Naive B cell (primary cell): ENCODE data around the gene DPEP1. TPM values are rescaled to one million over a fixed set of nuclear protein-coding genes. Genes with fewer than 3 reads are reported as not detected.
A peak's percentile ranks its signal among the peaks of the same experiment; 100 is the strongest.

Source experiments
- ATAC-seq, 2 donors: fragments of 150-1000 bp; cut with Tn5 transposase; 2 replicates each; pipeline ENCODE4 v1.10.0; 2021; ENCODE audit warnings: low read depth in 2 of 2, mild to moderate bottlenecking in 2 of 2, moderate library complexity in 2 of 2
- DNase-seq: peaks from one replicate; pipeline ENCODE4 v3.0.0; 2022
- H3K27ac Mint-ChIP-seq, 6 donors: one replicate each; pipeline ENCODE4 v1.8.0; 2020 to 2022; ENCODE audit warnings: mild to moderate bottlenecking in 6 of 6, mixed read lengths in 6 of 6, moderate library complexity in 5 of 6, inconsistent platforms in 2 of 6
- H3K27me3 Mint-ChIP-seq, 3 donors: one replicate each; pipeline ENCODE4 v1.8.0; 2021 to 2022; ENCODE audit warnings: mixed read lengths in 3 of 3, mild to moderate bottlenecking in 1 of 3
- H3K36me3 Mint-ChIP-seq, 2 donors: one replicate each; pipeline ENCODE4 v1.8.0; 2020 to 2022; ENCODE audit warnings: mixed read lengths in 2 of 2, inconsistent platforms in 1 of 2, mild to moderate bottlenecking in 1 of 2
- H3K4me1 Mint-ChIP-seq, 3 donors: one replicate each; pipeline ENCODE4 v1.8.0; 2020 to 2022; ENCODE audit warnings: mixed read lengths in 3 of 3, inconsistent platforms in 1 of 3, mild to moderate bottlenecking in 1 of 3, moderate library complexity in 1 of 3
- H3K4me3 Mint-ChIP-seq, 8 donors: one replicate each; pipeline ENCODE4 v1.8.0; 2020 to 2022; ENCODE audit warnings: mild to moderate bottlenecking in 8 of 8, mixed read lengths in 8 of 8, moderate library complexity in 8 of 8, inconsistent platforms in 2 of 8
- H3K9me3 Mint-ChIP-seq, 7 donors: one replicate each; pipeline ENCODE4 v1.8.0; 2020 to 2022; ENCODE audit warnings: mixed read lengths in 7 of 7, mild to moderate bottlenecking in 5 of 7, inconsistent platforms in 2 of 7, moderate library complexity in 1 of 7
- polyA plus RNA-seq, 6 donors: library from polyadenylated mRNA; unstranded; fragments of 300-500 nt; fragmentation: Illumina TruSeq; gene quantifications; one replicate each; pipeline ENCODE4 v1.2.3, GENCODE V29; 2021; ENCODE audit warnings: low read depth in 6 of 6

The DPEP1 gene
- polyA plus RNA-seq, 6 donors from 2014 or later = not detected

DNA sequence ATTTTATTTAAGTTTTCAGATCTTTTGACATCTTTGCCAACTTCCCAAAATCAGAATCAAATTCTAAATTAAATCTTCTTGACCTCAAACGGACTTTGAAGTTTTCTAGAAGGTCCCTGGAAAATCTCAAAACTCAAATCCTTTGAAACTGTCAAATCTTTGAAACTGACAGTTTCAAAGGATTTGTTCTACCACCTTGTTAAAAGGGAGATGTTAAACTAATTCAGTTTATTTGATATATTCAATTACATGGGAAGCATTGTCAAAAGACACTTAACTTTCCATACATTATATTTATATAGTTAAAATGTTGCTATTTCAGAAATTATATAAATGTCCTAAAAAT is 3.4 kb upstream of the DPEP1 start:
- ATAC-seq (no peak), DNase-seq (no peak)
- H3K9me3 Mint-ChIP-seq = no peaks in the 10 kb centered on the region
- H3K4me1 Mint-ChIP-seq = no peaks in the 10 kb centered on the region
- no peak overlapping the region for H3K4me3 Mint-ChIP-seq
- no peak overlapping the region for H3K27ac Mint-ChIP-seq
- no peaks in the 10 kb centered on the region for H3K36me3 Mint-ChIP-seq
- H3K27me3 Mint-ChIP-seq = peaks cover 5 to 16% (median 12%) of the 10 kb centered on the region in 3 donors

DNA sequence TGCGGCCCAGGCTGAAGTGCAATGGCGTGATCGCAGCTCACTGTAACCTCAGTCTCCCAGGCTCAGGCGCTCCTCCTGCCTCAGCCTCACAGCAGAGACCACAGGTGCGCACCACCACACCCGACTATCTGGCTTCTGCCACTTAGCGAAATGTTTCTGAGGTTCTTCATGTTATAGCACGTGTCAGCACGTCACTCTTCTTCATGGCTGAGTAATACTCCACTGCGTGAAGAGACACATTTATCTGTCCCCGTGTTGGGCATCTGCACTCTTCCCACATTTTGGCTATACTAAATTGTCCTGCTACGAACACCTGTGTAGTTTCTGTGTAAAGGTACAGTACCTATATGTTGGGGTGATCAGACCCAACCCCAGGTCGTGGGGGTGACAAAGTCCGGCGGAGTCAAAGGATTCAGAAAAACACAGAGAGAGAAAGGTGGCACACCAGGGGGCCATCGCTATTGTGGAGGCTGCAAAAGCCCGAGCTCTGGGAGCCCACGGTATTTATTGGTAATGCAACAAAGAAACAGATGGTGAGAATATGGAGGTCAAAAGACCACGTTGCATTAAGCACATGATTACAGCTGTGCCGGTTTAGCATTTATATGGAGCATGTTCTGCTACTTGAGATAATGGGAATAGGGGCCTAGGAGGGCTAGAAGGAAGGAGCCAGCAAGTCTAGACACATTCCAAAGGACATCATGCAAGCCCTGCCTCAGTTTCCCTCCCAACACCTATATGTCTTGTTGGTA is 851 bp upstream of the DPEP1 start:
- H3K27me3 Mint-ChIP-seq = peaks cover 5 to 16% (median 12%) of the 10 kb centered on the region in 3 donors
- peaks cover 12 to 13% (median 12%) of the 10 kb centered on the region in 3 donors for H3K4me1 Mint-ChIP-seq
- H3K4me3 Mint-ChIP-seq = no peak overlapping the region
- H3K9me3 Mint-ChIP-seq = peaks cover 0 to 4% (median 0%) of the 10 kb centered on the region in 7 donors
- no peak for DNase-seq
- H3K27ac Mint-ChIP-seq = peak overlapping the region in 1 of 6 donors; percentile 49
- no peak for ATAC-seq
- no peaks in the 10 kb centered on the region for H3K36me3 Mint-ChIP-seq

- peaks cover 12 to 13% (median 12%) of the 10 kb centered on the region in 3 donors for H3K4me1 Mint-ChIP-seq
- peaks cover 0 to 4% (median 0%) of the 10 kb centered on the region in 7 donors for H3K9me3 Mint-ChIP-seq
- ATAC-seq = no peak
- DNase-seq = no peak
- no peak overlapping the region for H3K27ac Mint-ChIP-seq
- no peaks in the 10 kb centered on the region for H3K36me3 Mint-ChIP-seq
- peaks cover 5 to 16% (median 12%) of the 10 kb centered on the region in 3 donors for H3K27me3 Mint-ChIP-seq
- H3K4me3 Mint-ChIP-seq = no peak overlapping the region
Observed at GRCh38 chr16:89613954-89614459, 565 bp downstream of the DPEP1 start.

- H3K27ac Mint-ChIP-seq = no peak overlapping the region
- H3K27me3 Mint-ChIP-seq = peaks cover 5 to 19% (median 12%) of the 10 kb centered on the region in 3 donors
- peaks cover 12 to 13% (median 12%) of the 10 kb centered on the region in 3 donors for H3K4me1 Mint-ChIP-seq
- H3K9me3 Mint-ChIP-seq = peaks cover 0 to 4% (median 0%) of the 10 kb centered on the region in 7 donors
- DNase-seq = no peak
- no peaks in the 10 kb centered on the region for H3K36me3 Mint-ChIP-seq
- H3K4me3 Mint-ChIP-seq = no peak overlapping the region
- ATAC-seq = no peak
Observed at GRCh38 chr16:89615176-89615575, 1.7 kb downstream of the DPEP1 start.

- peak; percentile 21 for DNase-seq
- H3K27me3 Mint-ChIP-seq = peaks cover 5 to 24% (median 13%) of the 10 kb centered on the region in 3 donors
- H3K27ac Mint-ChIP-seq = peak overlapping the region in 1 of 6 donors; percentile 53
- H3K4me3 Mint-ChIP-seq = no peak overlapping the region
- peaks cover 0 to 4% (median 0%) of the 10 kb centered on the region in 7 donors for H3K9me3 Mint-ChIP-seq
- H3K4me1 Mint-ChIP-seq = peaks cover 12 to 13% (median 12%) of the 10 kb centered on the region in 3 donors
- H3K36me3 Mint-ChIP-seq = no peaks in the 10 kb centered on the region
- peak in 1 of 2 donors; percentile 45 for ATAC-seq
Observed at GRCh38 chr16:89615596-89616090, 2.2 kb downstream of the DPEP1 start.

- ATAC-seq = no peak
- Mint-ChIP-seq H3K4me1 (peaks cover 12 to 13% (median 12%) of the 10 kb centered on the region in 3 donors), H3K36me3 (no peaks in the 10 kb centered on the region), H3K27ac (peak overlapping the region in 5 of 6 donors; percentile 22 to 88 (median 53)), H3K27me3 (peaks cover 5 to 33% (median 22%) of the 10 kb centered on the region in 3 donors), H3K4me3 (peak overlapping the region in 1 of 8 donors; percentile 32), H3K9me3 (peaks cover 0 to 4% (median 0%) of the 10 kb centered on the region in 7 donors)
- no peak for DNase-seq
Observed at GRCh38 chr16:89616623-89617022, 3.2 kb downstream of the DPEP1 start.

DNA sequence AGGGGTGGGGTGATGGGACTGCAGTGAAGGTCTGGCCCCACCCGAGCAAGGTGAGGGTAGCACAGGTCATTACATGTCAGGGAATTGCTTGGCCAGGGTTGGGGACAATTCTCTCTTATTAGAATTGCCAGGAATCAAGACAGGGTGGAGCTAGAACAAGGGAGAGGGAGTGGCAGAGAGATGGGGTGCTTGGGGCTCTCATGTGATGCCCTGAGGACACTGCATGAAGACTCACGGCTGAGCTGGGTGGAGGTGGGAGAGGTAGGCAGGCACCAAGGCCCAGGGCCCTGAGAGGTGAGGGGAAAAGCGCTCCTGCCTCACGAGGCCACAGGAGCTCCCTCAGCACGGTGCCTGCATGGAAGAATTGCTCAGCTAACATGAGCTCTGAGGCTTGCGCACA is 3.6 kb downstream of the DPEP1 start:
- ATAC-seq (no peak), DNase-seq (no peak)
- peaks cover 5 to 37% (median 26%) of the 10 kb centered on the region in 3 donors for H3K27me3 Mint-ChIP-seq
- peaks cover 12 to 13% (median 12%) of the 10 kb centered on the region in 3 donors for H3K4me1 Mint-ChIP-seq
- H3K4me3 Mint-ChIP-seq = no peak overlapping the region
- H3K27ac Mint-ChIP-seq = peak overlapping the region in 5 of 6 donors; percentile 15 to 88 (median 30)
- H3K9me3 Mint-ChIP-seq = peaks cover 0 to 4% (median 0%) of the 10 kb centered on the region in 7 donors
- no peaks in the 10 kb centered on the region for H3K36me3 Mint-ChIP-seq

DNA sequence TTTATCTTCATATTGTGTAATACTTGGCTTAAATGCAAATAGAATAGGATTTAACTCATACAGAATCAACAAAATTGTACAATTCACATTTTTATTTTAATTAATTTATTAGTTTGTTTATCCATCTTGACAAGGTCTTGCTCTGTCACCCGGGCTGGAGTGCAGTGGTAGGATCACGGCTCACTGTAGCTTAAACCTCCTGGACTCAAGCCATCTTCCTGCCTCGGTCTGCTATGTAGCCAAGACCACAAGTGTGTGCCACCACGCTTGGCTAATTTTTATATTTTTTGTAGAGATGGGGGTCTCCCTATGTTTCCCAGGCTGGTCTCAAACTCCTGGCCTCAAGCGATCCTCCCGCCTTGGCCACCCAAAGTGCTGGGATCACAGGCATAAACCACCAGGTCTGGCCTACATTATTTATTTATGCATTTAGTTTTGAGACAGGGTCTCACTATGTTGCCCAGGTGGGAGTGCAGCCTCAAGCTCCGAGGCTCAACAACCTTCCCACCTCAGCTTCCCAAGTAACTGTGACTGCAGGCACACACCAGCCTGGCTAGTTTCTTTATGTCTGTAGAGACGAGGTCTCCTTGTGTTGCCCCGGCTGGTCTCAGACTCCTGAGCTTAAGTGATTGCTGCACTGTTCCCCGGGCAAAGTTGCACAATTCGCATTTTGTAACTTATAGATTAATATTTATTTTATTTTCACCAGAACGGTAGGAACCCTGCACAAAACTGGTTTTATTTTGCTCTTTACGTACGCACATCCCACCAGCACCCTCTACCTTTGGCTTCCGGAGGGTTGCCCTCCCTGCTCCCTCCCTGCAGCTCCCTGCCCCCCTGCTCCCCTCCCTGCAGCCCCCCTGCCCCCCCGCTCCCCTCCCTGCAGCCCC is 4.9 kb downstream of the DPEP1 start:
- Mint-ChIP-seq H3K27ac (peak overlapping the region in 1 of 6 donors; percentile 76), H3K36me3 (no peaks in the 10 kb centered on the region), H3K27me3 (peaks cover under 1 to 39% (median 24%) of the 10 kb centered on the region in 3 donors), H3K9me3 (peaks cover 0 to 4% (median 0%) of the 10 kb centered on the region in 7 donors), H3K4me1 (peaks cover 12 to 13% (median 12%) of the 10 kb centered on the region in 3 donors), H3K4me3 (no peak overlapping the region)
- ATAC-seq = no peak
- DNase-seq = no peak

DNA sequence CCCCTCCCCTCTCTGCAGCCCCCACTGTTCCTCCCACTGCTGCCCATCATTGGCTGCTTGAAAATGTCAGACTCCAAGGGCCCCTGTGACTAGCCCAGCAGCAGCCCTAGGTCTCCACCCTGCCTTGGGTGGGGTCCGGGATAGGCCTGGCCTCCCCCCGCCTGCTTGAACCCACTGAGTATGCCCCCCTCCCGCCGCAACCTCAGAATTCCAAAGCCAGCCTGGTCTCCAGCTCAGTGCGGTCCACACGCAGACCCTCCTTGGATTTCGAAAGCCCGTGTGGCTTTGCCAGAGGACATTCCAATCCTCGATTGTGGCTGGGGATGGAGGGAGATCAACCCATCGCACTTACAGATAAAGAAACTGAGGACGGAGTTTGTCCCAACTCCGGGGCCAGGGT is 6.4 kb downstream of the DPEP1 start:
- H3K4me3 Mint-ChIP-seq = no peak overlapping the region
- H3K36me3 Mint-ChIP-seq = no peaks in the 10 kb centered on the region
- DNase-seq (no peak), ATAC-seq (no peak)
- H3K27ac Mint-ChIP-seq = no peak overlapping the region
- peaks cover 0 to 4% (median 0%) of the 10 kb centered on the region in 7 donors for H3K9me3 Mint-ChIP-seq
- H3K4me1 Mint-ChIP-seq = peaks cover 12 to 13% (median 12%) of the 10 kb centered on the region in 3 donors
- peaks cover 5 to 49% (median 38%) of the 10 kb centered on the region in 3 donors for H3K27me3 Mint-ChIP-seq

- Mint-ChIP-seq H3K27me3 (peaks cover 5 to 53% (median 44%) of the 10 kb centered on the region in 3 donors), H3K4me1 (peaks cover 12 to 13% (median 12%) of the 10 kb centered on the region in 3 donors)
- DNase-seq = no peak
Observed at GRCh38 chr16:89620406-89620841, 7.0 kb downstream of the DPEP1 start.

GRCh38 chr16:89621136-89621697 is 7.8 kb downstream of the DPEP1 start:
- ATAC-seq (no peak), DNase-seq (no peak)
- H3K4me3 Mint-ChIP-seq = no peak overlapping the region
- no peak overlapping the region for H3K27ac Mint-ChIP-seq
- H3K4me1 Mint-ChIP-seq = peaks cover 10% of the 10 kb centered on the region in 3 donors
- H3K36me3 Mint-ChIP-seq = no peaks in the 10 kb centered on the region
- H3K9me3 Mint-ChIP-seq = peaks cover 0 to 4% (median 0%) of the 10 kb centered on the region in 7 donors
- H3K27me3 Mint-ChIP-seq = peaks cover 5 to 54% (median 48%) of the 10 kb centered on the region in 3 donors

More at GRCh38 chr16:89620406-89620841, 7.0 kb downstream of the DPEP1 start:
- no peaks in the 10 kb centered on the region for H3K36me3 Mint-ChIP-seq
- H3K9me3 Mint-ChIP-seq = peaks cover 0 to 4% (median 0%) of the 10 kb centered on the region in 7 donors
- H3K4me3 Mint-ChIP-seq = no peak overlapping the region
- H3K27ac Mint-ChIP-seq = no peak overlapping the region
- no peak for ATAC-seq

DNA sequence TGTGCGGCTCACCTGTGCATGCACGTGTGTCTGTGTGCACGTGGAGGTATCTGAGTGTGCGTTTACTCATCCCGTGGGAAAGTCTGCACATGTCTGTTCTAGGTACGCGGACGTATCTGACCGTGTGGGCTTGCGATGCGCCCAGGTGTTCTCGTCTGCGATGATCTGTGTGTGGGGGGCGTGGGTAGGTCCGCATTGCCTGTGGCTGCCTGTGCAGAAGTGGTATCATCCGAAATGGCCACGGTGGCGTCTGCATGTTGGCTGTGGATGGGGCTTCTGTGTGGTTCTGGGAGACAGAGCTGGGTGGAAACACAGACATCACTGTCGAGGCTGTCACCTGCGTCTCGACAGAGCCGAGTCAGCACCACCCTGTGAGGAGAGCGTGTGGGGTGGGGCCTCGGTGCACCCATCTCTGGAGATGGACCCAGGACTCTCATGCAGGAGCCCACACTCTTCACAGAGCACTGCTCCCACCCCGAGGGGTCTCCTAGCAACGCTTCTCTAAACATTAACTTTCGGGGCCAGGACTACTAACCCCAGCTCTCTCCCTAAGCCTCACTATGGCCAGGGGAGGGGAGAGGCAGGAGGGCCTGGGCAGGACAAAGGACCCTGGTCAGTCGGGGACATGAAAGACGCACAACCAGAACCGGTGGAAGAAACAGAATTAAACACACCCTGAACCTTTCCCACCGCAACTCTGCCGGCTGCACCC is 8.4 kb downstream of the DPEP1 start:
- H3K4me3 Mint-ChIP-seq = no peak overlapping the region
- ATAC-seq (no peak), DNase-seq (no peak)
- peaks cover 5 to 54% (median 48%) of the 10 kb centered on the region in 3 donors for H3K27me3 Mint-ChIP-seq
- peaks cover 3 to 4% (median 3%) of the 10 kb centered on the region in 3 donors for H3K4me1 Mint-ChIP-seq
- no peaks in the 10 kb centered on the region for H3K9me3 Mint-ChIP-seq
- no peak overlapping the region for H3K27ac Mint-ChIP-seq
- H3K36me3 Mint-ChIP-seq = no peaks in the 10 kb centered on the region
